B cell (primary cell): ENCODE data around the gene GTF3A. TPM values are rescaled to one million over a fixed set of nuclear protein-coding genes. Genes with fewer than 3 reads are reported as not detected.

ENCODE experiments used
- ATAC-seq: fragments of 200-7000 bp; cut with Tn5 transposase; one replicate; pipeline ENCODE4 v1.10.0; 2021; ENCODE audit warnings: low read depth, mild to moderate bottlenecking, moderate number of reproducible peaks, moderate library complexity
- CTCF ChIA-PET: fragments of 350-600 bp; sonication (Branson Sonifier 250); formaldehyde crosslinking; loops from one replicate; lab custom pipeline; 2021; ENCODE audit warnings: antibody characterized with exemption, inconsistent platforms; lab: Charles Lee
- POLR2A ChIA-PET: fragments of 350-600 bp; sonication (Branson Sonifier 250); formaldehyde crosslinking; loops from one replicate; lab custom pipeline; 2021; ENCODE audit warnings: antibody characterized with exemption; lab: Charles Lee
- DNase-seq: peaks from one replicate; pipeline ENCODE4 v3.0.0; 2013
- H2AFZ ChIP-seq: 2 replicates; pipeline ENCODE4 v1.6.1; 2012; ENCODE audit warnings: mild to moderate bottlenecking, low read depth, low read length; ENCODE audit not compliant: insufficient read depth, poor library complexity, severe bottlenecking
- H3K27ac ChIP-seq, 2 donors: 1 replicate in 1 of 2; 2 replicates in 1 of 2; pipeline ENCODE4 v1.5.1; 2012 to 2013; ENCODE audit warnings: low read length in 2 of 2, mild to moderate bottlenecking in 2 of 2, moderate library complexity in 1 of 2
- H3K27me3 ChIP-seq, 4 experiments: fragments of 200-600 bp in 1 of 4; sonication (generic) in 1 of 4; replicated peaks in 1 of 4; 1 replicate in 2 of 4; 2 replicates in 2 of 4; pipeline versions ENCODE4 v1.6.1 to v1.7.0; 2013 to 2016; ENCODE audit warnings: low read length in 3 of 4, mild to moderate bottlenecking in 2 of 4, mixed read lengths in 1 of 4, moderate library complexity in 1 of 4; ENCODE audit not compliant: insufficient read depth in 4 of 4, control insufficient read depth in 3 of 4; ENCODE audit errors: control extremely low read depth in 1 of 4
- H3K36me3 ChIP-seq, 2 experiments: replicated peaks in 1 of 2; 1 replicate in 1 of 2; 2 replicates in 1 of 2; pipeline versions ENCODE4 v1.6.1 to v1.7.1; 2013; ENCODE audit warnings: low read length in 1 of 2; ENCODE audit not compliant: insufficient read depth in 2 of 2, control insufficient read depth in 1 of 2; ENCODE audit errors: control extremely low read depth in 1 of 2, extremely low read depth in 1 of 2
- H3K4me1 ChIP-seq, 2 donors: fragments of 200-600 bp in 1 of 2; sonication (generic) in 1 of 2; 1 replicate in 1 of 2; 2 replicates in 1 of 2; pipeline versions ENCODE4 v1.5.1 to v1.6.1; 2013 to 2017; ENCODE audit warnings: low read length in 2 of 2; ENCODE audit not compliant: control insufficient read depth in 2 of 2, insufficient read depth in 2 of 2
- H3K4me2 ChIP-seq: replicated peaks from 2 replicates; pipeline ENCODE3; 2012; ENCODE audit warnings: mild to moderate bottlenecking, low read depth, low read length; ENCODE audit not compliant: poor library complexity, severe bottlenecking
- H3K4me3 ChIP-seq, 5 experiments: fragments of 200-600 bp in 1 of 5; sonication (generic) in 1 of 5; 1 replicate in 3 of 5; 2 replicates in 2 of 5; pipeline versions ENCODE4 v1.5.1 to v1.7.0; 2011 to 2016; ENCODE audit warnings: low read length in 4 of 5, mild to moderate bottlenecking in 4 of 5, low read depth in 2 of 5, control low read depth in 1 of 5, moderate library complexity in 1 of 5; ENCODE audit not compliant: insufficient read depth in 1 of 5; ENCODE audit errors: control extremely low read depth in 1 of 5, extremely low read depth in 1 of 5
- H3K79me2 ChIP-seq: fragments of 200-600 bp; sonication (generic); one replicate; pipeline ENCODE4 v1.6.0; 2016; ENCODE audit warnings: low read length; ENCODE audit not compliant: control insufficient read depth, insufficient read depth
- H3K9ac ChIP-seq: fragments of 200-600 bp; sonication (generic); 2 replicates; pipeline ENCODE4 v1.6.1; 2017; ENCODE audit warnings: mild to moderate bottlenecking, low read length, moderate library complexity
- H3K9me3 ChIP-seq, 3 donors: one replicate each; pipeline versions ENCODE4 v1.6.1 to v1.7.1; 2013; ENCODE audit warnings: low read length in 2 of 3; ENCODE audit not compliant: control insufficient read depth in 2 of 3, insufficient read depth in 1 of 3; ENCODE audit errors: control extremely low read depth in 1 of 3
- H4K20me1 ChIP-seq: 2 replicates; pipeline ENCODE4 v1.6.0; 2012; ENCODE audit warnings: mild to moderate bottlenecking, low read length; ENCODE audit not compliant: insufficient read depth, control insufficient read depth, poor library complexity, severe bottlenecking
- H3K27ac Mint-ChIP-seq: one replicate; pipeline ENCODE4 v1.8.0; 2021; ENCODE audit warnings: mixed read lengths
- H3K27me3 Mint-ChIP-seq: one replicate; pipeline ENCODE4 v1.8.0; 2021; ENCODE audit warnings: mixed read lengths
- H3K4me1 Mint-ChIP-seq: one replicate; pipeline ENCODE4 v1.8.0; 2021; ENCODE audit warnings: mixed read lengths
- H3K4me3 Mint-ChIP-seq: one replicate; pipeline ENCODE4 v1.8.0; 2021; ENCODE audit warnings: mixed read lengths
- H3K9me3 Mint-ChIP-seq: one replicate; pipeline ENCODE4 v1.8.0; 2022; ENCODE audit warnings: mixed read lengths; ENCODE audit not compliant: insufficient read depth
- EZH2 ChIP-seq: IDR thresholded peaks from 2 replicates; pipeline ENCODE4 v1.6.1; 2012; ENCODE audit warnings: borderline replicate concordance, low read depth, mild to moderate bottlenecking, moderate library complexity, low read length; ENCODE audit not compliant: insufficient read depth, poor library complexity, severe bottlenecking
- WGBS: methylation state at CpG from one replicate; pipeline ENCODE4 v1.1.5; 2013; ENCODE audit warnings: missing lambda C conversion rate; ENCODE audit not compliant: insufficient coverage; 5-methylcytosine and 5-hydroxymethylcytosine counted together
- intact Hi-C: fragments of 100-400 bp; cut with micrococcal nuclease; formaldehyde crosslinking; loops from one replicate; pipeline ENCODE4 v1.10.0; 2022
- polyA plus RNA-seq: library from polyadenylated mRNA; depleted of rRNA; stranded (reverse); fragments of >200 nt; gene quantifications from 2 replicates; pipeline ENCODE4 v1.2.3, GENCODE V29; 2012
- total RNA-seq, 2 donors: library from RNA; stranded (reverse); fragments of 120-200 nt in 1 of 2; gene quantifications; 1 replicate in 1 of 2; 2 replicates in 1 of 2; pipeline versions ENCODE4 v1.2.3 to v1.2.4, GENCODE V29; 2013 to 2022
- TF ChIP-seq, protein P1 (sequence below): fragments of 200-600 bp; IDR thresholded peaks from one replicate; pipeline ENCODE4 v1.8.0; 2022; ENCODE audit warnings: antibody characterized with exemption, mild to moderate bottlenecking

Gene GTF3A
- total and polyA plus RNA-seq, 2 donors (not counting 1 experiment from before 2014, with no cell fraction given): 122 to 169 TPM

DNA sequence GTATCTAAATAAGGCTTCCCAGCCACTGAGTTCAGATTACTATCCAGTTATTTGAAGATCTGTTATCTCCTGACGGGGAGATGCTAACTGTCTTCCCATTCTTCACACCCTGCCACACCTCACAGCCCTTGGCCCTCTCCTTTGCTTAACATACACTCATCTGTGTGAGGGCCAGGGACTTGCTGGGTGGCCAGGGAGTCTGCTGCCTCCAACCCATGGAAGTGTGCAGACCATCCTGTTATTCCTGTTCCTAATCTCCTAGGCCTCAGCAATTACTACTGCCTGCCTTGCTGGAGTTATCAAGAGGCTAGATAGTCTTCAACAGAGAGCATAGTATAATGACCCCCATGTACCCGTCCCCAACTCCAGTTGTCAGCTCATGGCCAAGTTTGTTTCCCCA is 36.2 kb upstream of the GTF3A start:
- TF ChIP-seq, protein P1, sequence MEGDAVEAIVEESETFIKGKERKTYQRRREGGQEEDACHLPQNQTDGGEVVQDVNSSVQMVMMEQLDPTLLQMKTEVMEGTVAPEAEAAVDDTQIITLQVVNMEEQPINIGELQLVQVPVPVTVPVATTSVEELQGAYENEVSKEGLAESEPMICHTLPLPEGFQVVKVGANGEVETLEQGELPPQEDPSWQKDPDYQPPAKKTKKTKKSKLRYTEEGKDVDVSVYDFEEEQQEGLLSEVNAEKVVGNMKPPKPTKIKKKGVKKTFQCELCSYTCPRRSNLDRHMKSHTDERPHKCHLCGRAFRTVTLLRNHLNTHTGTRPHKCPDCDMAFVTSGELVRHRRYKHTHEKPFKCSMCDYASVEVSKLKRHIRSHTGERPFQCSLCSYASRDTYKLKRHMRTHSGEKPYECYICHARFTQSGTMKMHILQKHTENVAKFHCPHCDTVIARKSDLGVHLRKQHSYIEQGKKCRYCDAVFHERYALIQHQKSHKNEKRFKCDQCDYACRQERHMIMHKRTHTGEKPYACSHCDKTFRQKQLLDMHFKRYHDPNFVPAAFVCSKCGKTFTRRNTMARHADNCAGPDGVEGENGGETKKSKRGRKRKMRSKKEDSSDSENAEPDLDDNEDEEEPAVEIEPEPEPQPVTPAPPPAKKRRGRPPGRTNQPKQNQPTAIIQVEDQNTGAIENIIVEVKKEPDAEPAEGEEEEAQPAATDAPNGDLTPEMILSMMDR: no peak
- H3K4me3 Mint-ChIP-seq: no peak overlapping the region
- no peaks in the 10 kb centered on the region for H3K9me3 Mint-ChIP-seq
- CTCF ChIA-PET: interaction anchor here (0.9 to 1.1 kb wide), 2 partner anchors 11 to 27 kb away, joined by 3 to 4 read pairs; no protein-coding TSS in a partner anchor
- no peak overlapping the region for H2AFZ ChIP-seq
- H3K79me2 ChIP-seq: no peaks in the 10 kb centered on the region
- no peak for DNase-seq
- no peaks in the 10 kb centered on the region for H3K4me1 Mint-ChIP-seq
- intact Hi-C loops: no loop called here
- no peaks in the 10 kb centered on the region for H3K9me3 ChIP-seq
- no peak overlapping the region for H3K4me2 ChIP-seq
- no peak overlapping the region for H3K27ac ChIP-seq
- POLR2A ChIA-PET: interaction anchor here (0.5 kb wide), 1 partner anchor 8 kb away, joined by 10 read pairs; no protein-coding TSS in a partner anchor
- WGBS: 100% methylated on average over 1 of the region's 2 CpGs
- no peak overlapping the region for H3K9ac ChIP-seq
- no peak overlapping the region for H3K27ac Mint-ChIP-seq
- H3K4me3 ChIP-seq: no peak overlapping the region
- no peaks in the 10 kb centered on the region for H3K36me3 ChIP-seq
- H3K27me3 Mint-ChIP-seq: peaks cover 6% of the 10 kb centered on the region
- no peaks in the 10 kb centered on the region for H3K4me1 ChIP-seq
- peaks cover 0 to 2% (median 0%) of the 10 kb centered on the region in 4 experiments for H3K27me3 ChIP-seq
- no peak for ATAC-seq
- no peaks in the 10 kb centered on the region for H4K20me1 ChIP-seq

DNA sequence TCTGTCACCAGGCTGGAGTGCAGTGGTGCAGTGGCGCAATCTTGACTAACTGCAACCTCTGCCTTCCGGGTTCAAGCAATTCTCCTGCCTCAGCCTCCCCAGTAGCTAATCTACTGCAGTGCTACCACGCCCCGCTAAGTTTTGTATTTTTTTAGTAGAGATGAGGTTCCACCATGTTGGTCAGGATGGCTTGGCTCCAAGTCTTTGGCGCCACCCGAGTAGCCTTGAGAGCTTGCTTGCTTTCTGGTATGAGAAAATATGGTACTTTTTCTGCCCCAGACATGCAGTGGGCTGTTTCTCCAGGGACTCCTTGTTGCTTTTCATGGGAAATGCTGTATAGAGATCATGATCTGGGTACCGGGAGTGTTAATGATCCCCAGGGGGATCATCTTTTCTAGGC is 34.5 kb upstream of the GTF3A start:
- no peaks in the 10 kb centered on the region for H3K79me2 ChIP-seq
- no peak overlapping the region for H2AFZ ChIP-seq
- H3K4me1 Mint-ChIP-seq: no peaks in the 10 kb centered on the region
- H3K4me3 ChIP-seq: no peak overlapping the region
- H3K27ac Mint-ChIP-seq: no peak overlapping the region
- DNase-seq (no peak), ATAC-seq (no peak)
- H4K20me1 ChIP-seq: no peaks in the 10 kb centered on the region
- ChIA-PET CTCF (interaction anchor here (0.5 to 1.4 kb wide), 2 partner anchors 11 to 762 kb away, joined by 3 read pairs; no protein-coding TSS in a partner anchor), POLR2A (no interaction called here)
- H3K27me3 Mint-ChIP-seq: peaks cover 9% of the 10 kb centered on the region
- no peak overlapping the region for H3K4me3 Mint-ChIP-seq
- WGBS: 92% methylated on average over 4 of the region's 7 CpGs
- H3K9ac ChIP-seq: no peak overlapping the region
- intact Hi-C loops: no loop called here
- no peaks in the 10 kb centered on the region for H3K9me3 Mint-ChIP-seq
- no peak overlapping the region for H3K4me2 ChIP-seq
- no peaks in the 10 kb centered on the region for H3K9me3 ChIP-seq
- no peak overlapping the region for H3K27ac ChIP-seq
- H3K4me1 ChIP-seq: no peaks in the 10 kb centered on the region
- TF ChIP-seq EZH2: no peak
- TF ChIP-seq, protein P1: no peak
- H3K36me3 ChIP-seq: no peaks in the 10 kb centered on the region
- no peaks in the 10 kb centered on the region for H3K27me3 ChIP-seq
